Daoy (cell line): Measurements from ENCODE around the gene PDCL3. TPM values are rescaled to one million over a fixed set of nuclear protein-coding genes. Genes with fewer than 3 reads are reported as not detected.
A peak's percentile ranks its signal among the peaks of the same experiment; 100 is the strongest.

Experiments
- DNase-seq: peaks from one replicate; pipeline ENCODE4 v3.0.0-alpha.2; 2015; ENCODE audit warnings: low read depth
- total RNA-seq: library from RNA; depleted of rRNA; stranded (reverse); fragments of >200 nt; shearing (Covaris generic); gene quantifications from 2 replicates; pipeline ENCODE4 v1.2.3, GENCODE V29; 2014; rRNA removed

PDCL3 gene
- 43.8 and 45.3 TPM in 2 replicates for total RNA-seq

- DNase-seq = peak; percentile 99
These were observed at the start of gene PDCL3 for GRCh38 chr2:100562613-100563406. TSS of gene PDCL3 (plus strand) at chr2:100562993. CDS start at chr2:100563068, 75 bp downstream.

GRCh38 chr2:100513650-100514049, 49.1 kb upstream of the PDCL3 start:
- no peak for DNase-seq

GRCh38 chr2:100517556-100517955, 45.2 kb upstream of the PDCL3 start:
- DNase-seq = no peak

- no peak for DNase-seq
These were observed 44.0 kb upstream of the PDCL3 start for GRCh38 chr2:100518801-100519200.

- DNase-seq = no peak
These were observed 42.6 kb upstream of the PDCL3 start for GRCh38 chr2:100520224-100520623.

GRCh38 chr2:100522430-100522829, 40.4 kb upstream of the PDCL3 start:
- DNase-seq = no peak

GRCh38 chr2:100524331-100524730, 38.5 kb upstream of the PDCL3 start:
- peak; percentile 7 for DNase-seq

DNA sequence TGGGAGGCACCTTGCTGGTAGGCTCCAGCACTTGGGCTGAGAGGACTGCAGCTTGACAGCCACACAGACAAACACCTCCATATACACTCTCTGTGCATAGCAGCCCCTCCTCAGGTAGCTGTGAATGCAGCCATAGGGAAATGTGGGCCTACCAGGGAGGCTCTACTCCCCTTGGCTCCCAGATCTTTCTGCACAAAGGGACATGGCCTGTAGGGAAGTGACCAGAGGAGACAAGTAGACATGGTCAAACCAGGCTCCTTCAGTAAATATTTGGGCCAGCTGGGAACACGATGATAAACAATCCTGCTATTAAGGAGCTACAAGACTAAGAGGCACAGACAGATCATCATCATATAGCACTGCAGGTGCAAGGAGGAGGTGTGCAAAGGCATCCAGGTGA, 35.9 kb upstream of the PDCL3 start:
- no peak for DNase-seq

- no peak for DNase-seq
These were observed 35.3 kb upstream of the PDCL3 start for GRCh38 chr2:100527440-100528015.

DNA sequence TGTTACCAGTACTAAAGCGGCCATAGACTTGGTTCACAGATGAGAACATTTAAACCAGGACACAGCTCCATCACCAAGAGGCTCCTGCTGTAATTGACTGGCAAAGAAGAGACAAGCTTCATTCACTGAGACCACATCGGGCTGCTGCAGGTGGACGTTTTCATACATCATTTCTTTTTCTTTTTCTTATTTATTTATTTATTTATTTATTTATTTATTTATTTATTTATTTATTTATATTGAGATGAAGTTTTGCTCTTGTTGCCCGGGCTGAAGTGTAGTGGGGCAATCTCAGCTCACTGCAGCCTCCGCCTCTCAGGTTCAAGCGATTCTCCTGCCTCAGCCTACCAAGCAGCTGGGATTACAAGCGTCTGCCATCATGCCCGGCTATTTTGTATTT, 33.6 kb upstream of the PDCL3 start:
- no peak for DNase-seq

GRCh38 chr2:100529900-100530299, 32.9 kb upstream of the PDCL3 start:
- DNase-seq = peak; percentile 33

GRCh38 chr2:100535855-100536254, 26.9 kb upstream of the PDCL3 start:
- DNase-seq = no peak

DNA sequence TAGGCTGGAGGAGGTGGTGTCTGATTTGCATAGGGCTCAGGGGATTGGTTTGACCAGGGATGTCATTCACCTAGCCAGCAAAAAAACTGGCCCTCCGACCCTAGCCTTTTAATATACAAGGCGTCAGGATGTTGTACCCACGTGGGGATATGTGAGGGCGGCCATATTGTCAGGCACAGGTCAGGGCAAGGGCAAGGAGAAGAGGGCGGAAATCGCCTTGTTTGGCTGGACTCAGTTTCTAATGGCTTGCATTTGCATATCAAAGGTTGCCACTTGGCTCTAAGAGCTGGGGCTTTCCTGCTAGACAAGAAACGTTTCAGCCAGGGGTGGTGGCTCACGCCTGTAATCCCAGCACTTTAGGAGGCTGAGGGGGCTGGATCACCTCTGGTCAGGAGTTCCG, 24.9 kb upstream of the PDCL3 start:
- no peak for DNase-seq

- no peak for DNase-seq
These were observed 23.6 kb upstream of the PDCL3 start for GRCh38 chr2:100539221-100539620.

DNA sequence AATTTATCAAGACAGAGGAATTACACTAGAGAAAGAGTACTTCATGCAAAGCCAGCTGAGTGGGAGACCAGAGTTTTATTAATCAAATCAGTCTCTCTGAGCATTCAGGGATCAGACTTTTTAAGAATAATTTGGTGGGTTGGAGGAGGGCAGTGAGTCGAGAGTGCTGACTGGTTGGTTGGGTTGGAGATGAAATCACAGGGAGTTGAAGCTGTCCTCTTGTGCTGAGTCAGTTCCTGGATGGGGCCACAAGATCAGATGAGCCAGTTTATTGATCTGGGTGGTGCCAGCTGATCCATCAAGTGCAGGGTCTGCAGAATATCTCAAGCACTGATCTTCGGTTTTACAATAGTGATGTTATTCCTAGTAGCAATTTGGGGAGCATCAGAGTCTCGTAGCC, 21.4 kb upstream of the PDCL3 start:
- DNase-seq = no peak

GRCh38 chr2:100542418-100542817, 20.4 kb upstream of the PDCL3 start:
- DNase-seq = no peak

DNA sequence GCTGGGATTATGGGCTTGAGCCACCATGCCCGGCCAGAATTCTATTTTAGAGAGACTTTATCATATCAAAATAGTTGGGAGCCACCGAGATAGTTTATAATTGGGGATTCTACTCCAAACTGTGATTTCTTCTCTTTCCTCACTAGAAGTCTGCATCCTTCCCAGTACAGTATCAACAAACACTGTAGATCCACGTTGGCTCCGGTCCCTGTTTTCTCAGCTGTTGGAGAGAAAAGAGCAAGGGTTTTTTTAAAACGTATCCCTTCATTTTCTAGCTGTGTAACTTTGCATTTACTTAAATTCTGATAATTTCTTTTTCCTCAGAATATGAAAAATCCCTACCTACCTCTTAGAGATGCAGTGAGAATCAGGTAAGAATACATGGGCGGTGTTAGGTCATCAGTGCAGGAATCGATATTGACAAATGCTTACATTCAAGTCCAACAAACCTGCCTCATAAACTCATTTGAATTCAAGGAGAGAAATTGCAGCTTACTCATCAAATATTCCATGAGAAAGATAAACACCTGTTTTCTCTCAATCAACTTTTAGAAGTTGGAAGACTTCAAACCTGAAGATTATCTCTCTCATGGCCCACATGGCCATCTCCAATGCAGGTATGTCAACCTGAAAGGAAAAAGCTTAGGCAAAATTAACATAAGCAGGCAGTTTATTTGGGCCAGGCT, 17.7 kb upstream of the PDCL3 start:
- DNase-seq = no peak

DNA sequence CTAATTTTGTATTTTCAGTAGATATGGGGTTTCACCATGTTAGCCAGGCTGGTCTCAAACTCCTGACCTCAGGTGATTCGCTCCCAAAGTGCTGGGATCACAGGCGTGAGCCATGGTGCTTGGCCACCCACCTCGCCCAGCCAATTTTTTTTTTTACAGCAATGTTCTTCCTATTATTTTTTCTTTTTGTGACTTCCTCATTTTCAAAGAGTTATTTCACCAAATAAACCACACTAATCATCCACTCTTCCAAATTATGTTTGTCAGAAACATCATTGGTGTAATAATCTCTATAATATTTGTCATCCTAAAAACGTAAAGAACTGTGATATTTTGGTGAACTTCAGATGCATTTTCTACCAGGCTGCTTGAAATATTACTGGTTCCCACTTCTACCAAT, 16.3 kb upstream of the PDCL3 start:
- DNase-seq = no peak

GRCh38 chr2:100548771-100549170, 14.0 kb upstream of the PDCL3 start:
- DNase-seq = no peak

DNA sequence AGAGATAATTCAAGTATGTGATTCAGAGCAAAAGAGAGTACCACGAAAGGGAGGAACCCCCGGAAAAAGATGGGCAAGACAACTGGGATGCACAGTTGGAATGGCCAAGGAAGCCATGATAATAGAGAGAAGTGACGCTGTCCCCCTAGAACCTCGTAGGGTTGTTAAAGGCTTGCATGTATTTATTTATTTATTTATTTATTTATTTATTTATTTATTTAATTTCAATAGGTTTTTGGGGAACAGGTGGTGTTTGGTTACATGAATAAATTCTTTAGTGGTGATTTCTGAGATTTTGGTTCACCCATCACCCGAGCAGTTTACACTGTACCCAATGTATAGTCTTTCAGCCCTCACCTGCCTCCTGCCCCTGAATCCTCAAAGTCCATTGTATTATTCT, 11.5 kb upstream of the PDCL3 start:
- no peak for DNase-seq

DNA sequence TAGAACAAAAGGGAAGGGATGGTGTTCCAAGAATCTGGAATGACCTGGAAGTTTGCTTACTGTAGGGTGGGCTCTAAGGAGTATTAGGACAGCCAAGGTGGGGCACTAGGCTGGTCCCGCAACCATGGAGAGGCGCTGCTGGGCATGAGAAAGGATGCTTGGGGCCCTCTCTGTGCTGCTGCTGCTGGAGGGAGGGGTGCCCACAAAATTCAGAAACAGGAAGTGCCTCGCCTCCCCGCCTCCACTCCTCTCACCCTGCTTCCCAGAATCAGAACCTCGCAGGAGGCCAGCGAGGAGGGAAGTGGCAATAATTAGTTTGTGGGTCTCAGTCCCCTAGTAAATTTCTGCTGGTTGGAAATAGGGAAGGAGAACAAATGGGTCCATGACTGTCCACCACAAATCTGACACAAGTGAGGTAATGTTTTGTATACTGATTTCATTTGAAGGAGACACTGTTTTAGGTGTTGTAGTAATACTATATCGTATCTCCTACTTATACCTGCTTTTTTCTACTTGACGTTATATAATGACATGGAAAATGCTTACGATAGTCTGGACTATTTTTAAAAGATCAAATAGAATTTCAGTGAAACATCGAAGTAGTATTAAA, 7.9 kb upstream of the PDCL3 start:
- no peak for DNase-seq

DNA sequence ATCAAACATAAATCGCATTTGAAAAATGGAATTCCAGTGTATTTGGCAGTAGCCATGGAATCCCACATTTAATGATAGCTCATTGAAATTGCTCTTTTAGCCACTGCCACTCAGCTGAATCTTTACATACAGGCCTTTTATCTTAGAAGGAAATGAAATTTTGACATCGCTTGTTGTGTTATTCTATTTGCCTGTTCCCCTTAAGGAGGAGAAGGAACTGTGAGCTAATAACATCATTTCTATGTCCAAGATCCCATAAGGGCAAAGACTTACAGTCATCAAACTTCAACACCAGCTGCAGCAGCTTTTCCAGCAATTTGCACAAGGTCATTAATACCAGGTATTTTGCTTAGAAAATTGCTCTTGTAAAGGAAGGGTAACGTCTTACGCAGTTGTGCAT, 6.0 kb upstream of the PDCL3 start:
- DNase-seq = no peak
